ENCODE measurements around the gene VWA3B. TPM values are rescaled to one million over a fixed set of nuclear protein-coding genes. Genes with fewer than 3 reads are reported as not detected.
A peak's percentile ranks its signal among the peaks of the same experiment; 100 is the strongest.

Gene VWA3B
- total RNA-seq, 3 donors from 2014 or later: 1.2 to 2.8 (median 2.7) TPM

DNA sequence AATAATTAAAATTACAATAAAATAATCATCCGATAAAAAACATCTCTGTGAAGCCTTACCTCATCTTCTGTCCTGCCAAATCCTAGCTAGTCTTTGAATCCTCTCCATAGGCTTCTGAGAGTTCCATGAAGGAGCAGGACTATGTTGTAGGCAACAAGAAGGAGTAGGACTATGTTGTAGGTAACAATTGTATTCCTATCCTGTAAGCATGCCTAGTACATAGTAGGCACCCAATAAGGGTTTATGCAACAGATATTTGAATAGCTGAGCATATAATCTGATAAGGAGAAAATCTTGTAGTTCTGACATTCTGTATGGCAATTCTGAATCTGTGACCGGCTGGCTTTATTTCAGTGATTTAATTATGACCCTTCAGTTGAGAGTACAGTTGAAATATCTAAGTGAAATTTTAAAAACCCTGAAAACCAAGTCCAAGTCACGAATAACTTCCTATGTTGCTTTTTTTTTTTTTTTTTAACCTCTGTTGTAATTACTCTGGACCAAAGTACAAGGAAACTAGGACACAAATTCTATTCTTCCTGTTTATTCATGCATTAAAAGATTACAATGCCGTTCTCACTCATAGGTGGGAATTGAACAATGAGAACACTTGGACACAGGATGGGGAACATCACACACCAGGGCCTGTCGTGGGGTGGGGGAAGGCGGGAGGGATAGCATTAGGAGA is 27.8 kb downstream of the VWA3B start:
- H3K9me3 ChIP-seq: no peaks in the 10 kb centered on the region
- ATAC-seq: peak; percentile 94
- DNase-seq: no peak

DNA sequence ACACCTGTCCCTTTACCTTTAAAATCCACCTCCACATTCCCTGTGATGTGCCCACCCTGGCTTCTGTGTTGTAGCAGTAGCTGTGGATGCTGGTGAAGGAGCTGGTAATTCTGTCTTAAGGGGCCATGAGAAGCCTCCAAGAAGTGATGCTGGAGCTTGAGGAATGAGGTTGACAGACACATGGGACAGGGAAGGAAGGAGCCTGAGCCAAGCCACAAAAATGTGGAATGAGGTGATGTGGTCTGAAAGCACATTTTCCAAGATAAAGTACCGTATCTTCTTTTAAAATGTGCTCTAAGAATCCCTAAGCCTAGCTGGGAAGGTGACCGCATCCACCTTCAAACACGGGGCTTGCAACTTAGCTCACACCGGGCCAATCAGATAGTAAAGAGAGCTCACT is 31.2 kb downstream of the VWA3B start:
- peaks cover 15% of the 10 kb centered on the region for H3K4me1 ChIP-seq (ENCODE audit: low read depth)
- H3K9me3 ChIP-seq: no peaks in the 10 kb centered on the region
- no peak for DNase-seq
- no peak overlapping the region for H3K4me3 ChIP-seq
- intact Hi-C loops (cut with DNase I, micrococcal nuclease): no loop called here
- TF ChIP-seq, protein P1, sequence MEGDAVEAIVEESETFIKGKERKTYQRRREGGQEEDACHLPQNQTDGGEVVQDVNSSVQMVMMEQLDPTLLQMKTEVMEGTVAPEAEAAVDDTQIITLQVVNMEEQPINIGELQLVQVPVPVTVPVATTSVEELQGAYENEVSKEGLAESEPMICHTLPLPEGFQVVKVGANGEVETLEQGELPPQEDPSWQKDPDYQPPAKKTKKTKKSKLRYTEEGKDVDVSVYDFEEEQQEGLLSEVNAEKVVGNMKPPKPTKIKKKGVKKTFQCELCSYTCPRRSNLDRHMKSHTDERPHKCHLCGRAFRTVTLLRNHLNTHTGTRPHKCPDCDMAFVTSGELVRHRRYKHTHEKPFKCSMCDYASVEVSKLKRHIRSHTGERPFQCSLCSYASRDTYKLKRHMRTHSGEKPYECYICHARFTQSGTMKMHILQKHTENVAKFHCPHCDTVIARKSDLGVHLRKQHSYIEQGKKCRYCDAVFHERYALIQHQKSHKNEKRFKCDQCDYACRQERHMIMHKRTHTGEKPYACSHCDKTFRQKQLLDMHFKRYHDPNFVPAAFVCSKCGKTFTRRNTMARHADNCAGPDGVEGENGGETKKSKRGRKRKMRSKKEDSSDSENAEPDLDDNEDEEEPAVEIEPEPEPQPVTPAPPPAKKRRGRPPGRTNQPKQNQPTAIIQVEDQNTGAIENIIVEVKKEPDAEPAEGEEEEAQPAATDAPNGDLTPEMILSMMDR (IDR thresholded peaks at IDR 0.05): no peak
- ATAC-seq: no peak
- H3K36me3 ChIP-seq (ENCODE audit: low read depth): no peaks in the 10 kb centered on the region

More for the DNA sequence above, 27.8 kb downstream of the VWA3B start:
- Histone ChIP-seq H3K4me3 (no peak overlapping the region), H3K4me1 (ENCODE audit: low read depth) (peaks cover 15% of the 10 kb centered on the region), H3K36me3 (ENCODE audit: low read depth) (no peaks in the 10 kb centered on the region)
- intact Hi-C loops (cut with DNase I, micrococcal nuclease): no loop called here
- TF ChIP-seq, protein P1 (IDR thresholded peaks at IDR 0.05): no peak

- Histone ChIP-seq H3K36me3 (ENCODE audit: low read depth) (no peaks in the 10 kb centered on the region), H3K9me3 (no peaks in the 10 kb centered on the region), H3K4me3 (no peak overlapping the region), H3K4me1 (ENCODE audit: low read depth) (peaks cover 15% of the 10 kb centered on the region)
- no peak for DNase-seq
- TF ChIP-seq, protein P1 (IDR thresholded peaks at IDR 0.05): no peak
- intact Hi-C loops (cut with DNase I, micrococcal nuclease): no loop called here
- ATAC-seq: no peak
Observed at GRCh38 chr2:98118852-98119251, 31.9 kb downstream of the VWA3B start.

GRCh38 chr2:98121149-98121548 is 34.2 kb downstream of the VWA3B start:
- ATAC-seq (no peak), DNase-seq (no peak)
- H3K9me3 ChIP-seq: no peaks in the 10 kb centered on the region
- H3K36me3 ChIP-seq (ENCODE audit: low read depth): no peaks in the 10 kb centered on the region
- TF ChIP-seq, protein P1 (IDR thresholded peaks at IDR 0.05): no peak
- intact Hi-C loops (cut with DNase I, micrococcal nuclease): no loop called here
- no peaks in the 10 kb centered on the region for H3K4me1 ChIP-seq (ENCODE audit: low read depth)
- H3K4me3 ChIP-seq: no peak overlapping the region

DNA sequence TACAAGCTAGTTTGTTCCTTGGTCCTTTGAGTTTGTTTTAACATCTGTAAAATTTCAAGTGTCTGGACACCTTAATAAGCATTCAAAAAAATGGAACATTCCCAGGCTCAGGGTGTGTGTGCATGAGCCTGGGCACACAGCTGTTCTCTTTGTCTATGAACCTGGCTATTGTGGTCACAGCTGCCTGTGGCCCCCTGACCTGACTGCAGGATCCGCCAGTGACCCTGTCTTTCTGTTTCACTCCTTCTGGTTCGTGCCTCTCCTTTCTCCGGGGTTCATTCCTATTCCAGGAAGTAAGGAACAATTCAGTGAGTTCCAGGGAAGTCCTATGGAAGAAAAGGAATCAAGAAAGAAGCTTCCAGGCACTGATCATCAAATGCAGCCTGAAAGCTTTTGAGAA is 35.6 kb downstream of the VWA3B start:
- no peak for DNase-seq
- no peaks in the 10 kb centered on the region for H3K9me3 ChIP-seq
- H3K36me3 ChIP-seq (ENCODE audit: low read depth): no peaks in the 10 kb centered on the region
- no peak for ATAC-seq
- TF ChIP-seq, protein P1 (IDR thresholded peaks at IDR 0.05): no peak
- H3K4me3 ChIP-seq: no peak overlapping the region
- H3K4me1 ChIP-seq (ENCODE audit: low read depth): no peaks in the 10 kb centered on the region
- intact Hi-C loops (cut with DNase I, micrococcal nuclease): no loop called here
